Stimulated activated CD8-positive, alpha-beta memory T cell treated with anti-CD3 and anti-CD28 coated beads, Interleukin-4, amount 100 ng/mL, for 4 hours (primary cell): ENCODE data around the gene LCN10.
"Not testable (repeated sequence)": the region's sequence is repeated elsewhere in the genome, so short reads cannot be mapped to it uniquely, and the experiment has no call there.

Experiments used
- DNase-seq, 2 donors: peaks; one replicate each; pipeline ENCODE4 v3.0.0-alpha.2; 2020; ENCODE audit warnings: low read depth in 2 of 2, low spot score in 1 of 2

Gene LCN10

GRCh38 chr9:136773386-136774044 lies 30.8 kb upstream of the LCN10 start:
- DNase-seq = no peak

- no peak for DNase-seq
Observed at GRCh38 chr9:136771907-136772415, 29.2 kb upstream of the LCN10 start.

- DNase-seq = no peak
Observed at GRCh38 chr9:136769710-136770191, 27.0 kb upstream of the LCN10 start.

- not testable (repeated sequence) for DNase-seq
Observed at GRCh38 chr9:136766410-136767120, 23.8 kb upstream of the LCN10 start.

GRCh38 chr9:136765745-136766409 lies 23.1 kb upstream of the LCN10 start:
- DNase-seq = not testable (repeated sequence)

GRCh38 chr9:136765041-136765440 lies 22.3 kb upstream of the LCN10 start:
- no peak for DNase-seq

- no peak for DNase-seq
Observed at GRCh38 chr9:136764301-136764891, 21.7 kb upstream of the LCN10 start, which contains the start of gene LCN15. TSS of gene LCN15 (minus strand) at chr9:136764518. CDS start at chr9:136764488, 30 bp downstream.

- no peak for DNase-seq
Observed at GRCh38 chr9:136763649-136764035, 20.9 kb upstream of the LCN10 start.

GRCh38 chr9:136762915-136763648 lies 20.3 kb upstream of the LCN10 start:
- no peak for DNase-seq

- no peak for DNase-seq
Observed at GRCh38 chr9:136762221-136762691, 19.5 kb upstream of the LCN10 start.

- no peak for DNase-seq
Observed at GRCh38 chr9:136761545-136761981, 18.8 kb upstream of the LCN10 start.

- not testable (repeated sequence) for DNase-seq
Observed at GRCh38 chr9:136760834-136761544, 18.2 kb upstream of the LCN10 start.

GRCh38 chr9:136760424-136760823 lies 17.7 kb upstream of the LCN10 start:
- no peak for DNase-seq

GRCh38 chr9:136759436-136760325 lies 16.9 kb upstream of the LCN10 start:
- no peak for DNase-seq

GRCh38 chr9:136759001-136759400 lies 16.3 kb upstream of the LCN10 start:
- DNase-seq = no peak

GRCh38 chr9:136757751-136758140 lies 15.0 kb upstream of the LCN10 start:
- no peak for DNase-seq

- DNase-seq = no peak
Observed at GRCh38 chr9:136757328-136757727, 14.6 kb upstream of the LCN10 start.

GRCh38 chr9:136756836-136757235 lies 14.1 kb upstream of the LCN10 start:
- DNase-seq = no peak

- no peak for DNase-seq
Observed at GRCh38 chr9:136756134-136756438, 13.3 kb upstream of the LCN10 start.
